AG04449 (cell line): ENCODE data around the gene CRISP1.

ENCODE experiments used
- CTCF ChIA-PET: fragments of 350-600 bp; formaldehyde crosslinking; extraction: SDS; loops from one replicate; lab custom pipeline; 2021; ENCODE audit warnings: antibody characterized with exemption; lab: Yijun Ruan, JAX
- POLR2A ChIA-PET: fragments of 400-600, 350-600 bp; formaldehyde crosslinking; extraction: SDS; loops from one replicate; lab custom pipeline; 2020; ENCODE audit warnings: antibody characterized with exemption, inconsistent platforms; lab: Yijun Ruan, JAX
- DNase-seq: peaks from one replicate; pipeline ENCODE4 v3.0.0-alpha.2; 2010; ENCODE audit warnings: low read depth, low spot score
- H3K4me3 ChIP-seq: 2 replicates; pipeline ENCODE4 v1.5.1; 2011; ENCODE audit warnings: low read depth, mild to moderate bottlenecking, control low read depth, low read length
- CTCF ChIP-seq: IDR thresholded peaks from one replicate; pipeline ENCODE4 v1.5.1; 2011; ENCODE audit warnings: mild to moderate bottlenecking, moderate library complexity, low read length, control low read depth, inconsistent platforms; ENCODE audit not compliant: insufficient read depth; ENCODE audit errors: missing control alignments

Gene CRISP1

GRCh38 chr6:49866485-49866943 is at the start of gene CRISP1:
Gene CRISP1, minus strand, starts transcription at chr6:49866535. Its CDS starts 9,135 bp downstream, at chr6:49857400.
- no peak within 1 kb of the TSS for H3K4me3 ChIP-seq
- TF ChIP-seq CTCF, result no peak
- DNase-seq, result no peak
- CTCF ChIA-PET, result no interaction called here
- POLR2A ChIA-PET, result no interaction called here

GRCh38 chr6:49915035-49915434 is 48.7 kb upstream of the CRISP1 start:
- no peak for TF ChIP-seq CTCF
- no peak overlapping the region for H3K4me3 ChIP-seq
- POLR2A ChIA-PET, result no interaction called here
- CTCF ChIA-PET, result no interaction called here
- DNase-seq, result no peak

GRCh38 chr6:49913636-49914375 is 47.5 kb upstream of the CRISP1 start:
- DNase-seq, result no peak
- TF ChIP-seq CTCF, result no peak
- CTCF ChIA-PET, result no interaction called here
- H3K4me3 ChIP-seq, result no peak overlapping the region
- POLR2A ChIA-PET, result no interaction called here

- CTCF ChIA-PET, result no interaction called here
- DNase-seq, result no peak
- H3K4me3 ChIP-seq, result no peak overlapping the region
- no peak for TF ChIP-seq CTCF
- POLR2A ChIA-PET, result no interaction called here
Measured at GRCh38 chr6:49912196-49912595, 45.9 kb upstream of the CRISP1 start.

GRCh38 chr6:49911252-49911651 is 44.9 kb upstream of the CRISP1 start:
- H3K4me3 ChIP-seq, result no peak overlapping the region
- ChIA-PET POLR2A (no interaction called here), CTCF (no interaction called here)
- DNase-seq, result no peak
- no peak for TF ChIP-seq CTCF

- POLR2A ChIA-PET, result no interaction called here
- H3K4me3 ChIP-seq, result no peak overlapping the region
- no peak for TF ChIP-seq CTCF
- no peak for DNase-seq
- CTCF ChIA-PET, result no interaction called here
Measured at GRCh38 chr6:49909563-49909962, 43.2 kb upstream of the CRISP1 start.
